ENCODE measurements around the gene GMDS.

- no peak for TF ChIP-seq EZH2 (IDR thresholded peaks at IDR 0.05; ENCODE audit: insufficient read depth, poor library complexity, severe bottlenecking)
- TF ChIP-seq EZH2phosphoT487 (IDR thresholded peaks at IDR 0.05; ENCODE audit: insufficient read depth, low read depth) = no peak
Measured at GRCh38 chr6:1781152-1781816, 464.1 kb downstream of the GMDS start.
